H1 (cell line): ENCODE results near the gene RELL2. TPM values are rescaled to one million over a fixed set of nuclear protein-coding genes. Genes with fewer than 3 reads are reported as not detected.

Experiments used
- ASH2L ChIP-seq: fragments of 200-600, 300-600 bp; sonication (generic); IDR thresholded peaks from one replicate; pipeline ENCODE4 v1.7.1; 2017; ENCODE audit warnings: low read length
- CHD2 ChIP-seq: IDR thresholded peaks from 2 replicates; pipeline ENCODE4 v1.6.1; 2012; ENCODE audit warnings: low read length, improper control_type of control experiment
- E2F6 ChIP-seq: IDR thresholded peaks from 2 replicates; pipeline ENCODE4 v1.6.1; 2012; ENCODE audit warnings: inconsistent platforms
- RFX5 ChIP-seq: IDR thresholded peaks from 2 replicates; pipeline ENCODE4 v1.6.1; 2011; ENCODE audit warnings: low read depth, low read length, improper control_type of control experiment, borderline replicate concordance
- polyA plus RNA-seq, 7 experiments: library from polyadenylated mRNA; depleted of rRNA in 3 of 7; stranded (reverse) in 5 of 7; unstranded in 2 of 7; fragments of >200 nt in 5 of 7; fragments of 200-250 nt in 2 of 7; gene quantifications; 1 replicate in 5 of 7; 2 replicates in 1 of 7; 4 replicates in 1 of 7; pipeline versions ENCODE4 v1.2.1 to v1.2.3, GENCODE V29; 2011 to 2013; ENCODE audit warnings: missing spikeins in 2 of 7, mixed read lengths in 2 of 7
- total RNA-seq: library from RNA; stranded (reverse); fragmentation: NEBNext Ultra II Directional; extraction: Animal tissue kit (Norgen Biotek cat#: 25700); gene quantifications from 2 replicates; pipeline ENCODE4 v1.2.1, GENCODE V29; 2021

The RELL2 gene
- total and polyA plus RNA-seq, 2 of the 8 experiments (the other 6 are each of a cell fraction or from before 2014, with no cell fraction given) = 18.6 to 23.7 TPM

- TF ChIP-seq ASH2L (no peak), RFX5 (no peak), E2F6 (no peak), CHD2 (no peak)
Measured at GRCh38 chr5:141623186-141623585, 13.6 kb upstream of the RELL2 start (continued).
